Caco-2 (cell line): Measurements from ENCODE around the gene MAPK8IP3. TPM values are rescaled to one million over a fixed set of nuclear protein-coding genes. Genes with fewer than 3 reads are reported as not detected.
A peak's percentile ranks its signal among the peaks of the same experiment; 100 is the strongest.

Source experiments
- BruUV-seq: library from RNA; stranded (reverse); fragments of 400-500 nt; replicated peaks from 2 replicates; lab custom pipeline; 2021; lab: Mats Ljungman, UMichigan
- CTCF ChIA-PET: fragments of 300-600 bp; sonication (Branson Sonifier 250); formaldehyde crosslinking; loops from one replicate; lab custom pipeline; 2022; ENCODE audit warnings: antibody characterized with exemption; lab: Charles Lee
- POLR2A ChIA-PET: fragments of 300-600 bp; sonication (Branson Sonifier 250); formaldehyde crosslinking; loops from one replicate; lab custom pipeline; 2022; ENCODE audit warnings: antibody characterized with exemption; lab: Charles Lee
- DNase-seq, 2 experiments: peaks; one replicate each; pipeline versions ENCODE4 v3.0.0 to v3.0.0-alpha.2; 2020 to 2022
- H3K27me3 ChIP-seq: replicated peaks from 2 replicates; pipeline ENCODE4 v1.6.0; 2011; ENCODE audit warnings: low read length; ENCODE audit not compliant: control insufficient read depth, insufficient read depth
- H3K36me3 ChIP-seq: 2 replicates; pipeline ENCODE4 v1.5.1; 2011; ENCODE audit warnings: low read length; ENCODE audit not compliant: control insufficient read depth, insufficient read depth
- H3K4me1 ChIP-seq: fragments of 250-450 bp; sonication (Bioruptor Pico); 2 replicates; pipeline ENCODE4 v1.5.1; 2020; ENCODE audit warnings: mild to moderate bottlenecking
- H3K4me3 ChIP-seq: 2 replicates; pipeline ENCODE4 v1.5.1; 2011; ENCODE audit warnings: low read depth, mild to moderate bottlenecking, control low read depth, low read length
- H3K9me3 ChIP-seq: fragments of 250-450 bp; sonication (Bioruptor Pico); 2 replicates; pipeline ENCODE4 v1.5.1; 2020; ENCODE audit warnings: mild to moderate bottlenecking, moderate library complexity
- H3K27ac Mint-ChIP-seq: one replicate; pipeline ENCODE4 v1.8.0; 2022; ENCODE audit warnings: mixed read lengths; ENCODE audit not compliant: unreplicated experiment
- H3K27me3 Mint-ChIP-seq: one replicate; pipeline ENCODE4 v1.8.0; 2022; ENCODE audit warnings: mixed read lengths; ENCODE audit not compliant: insufficient read depth, unreplicated experiment
- H3K36me3 Mint-ChIP-seq: one replicate; pipeline ENCODE4 v1.8.0; 2022; ENCODE audit warnings: mild to moderate bottlenecking, mixed read lengths; ENCODE audit not compliant: insufficient read depth, unreplicated experiment
- H3K4me1 Mint-ChIP-seq: one replicate; pipeline ENCODE4 v1.8.0; 2022; ENCODE audit warnings: low read depth, mixed read lengths; ENCODE audit not compliant: unreplicated experiment
- H3K4me3 Mint-ChIP-seq: one replicate; pipeline ENCODE4 v1.8.0; 2022; ENCODE audit warnings: mild to moderate bottlenecking, moderate library complexity, mixed read lengths; ENCODE audit not compliant: unreplicated experiment
- H3K9me3 Mint-ChIP-seq: one replicate; pipeline ENCODE4 v1.8.0; 2022; ENCODE audit warnings: mixed read lengths; ENCODE audit not compliant: unreplicated experiment
- intact Hi-C: fragments of 100-400 bp; cut with micrococcal nuclease; formaldehyde crosslinking; loops from one replicate; pipeline ENCODE4 v1.10.0; 2022; ENCODE audit not compliant: unreplicated experiment
- total RNA-seq: library from RNA; stranded (reverse); gene quantifications from 2 replicates; pipeline ENCODE4 v1.2.3, GENCODE V29; 2022
- TF ChIP-seq, protein P1 (sequence below), 2 experiments: fragments of 200-600 bp in 1 of 2; IDR thresholded peaks; 1 replicate in 1 of 2; 2 replicates in 1 of 2; pipeline versions ENCODE4 v1.5.1 to v1.8.0; 2011 to 2022; ENCODE audit warnings: antibody characterized with exemption in 1 of 2, control low read depth in 1 of 2, inconsistent platforms in 1 of 2, low read depth in 1 of 2, low read length in 1 of 2, mild to moderate bottlenecking in 1 of 2, moderate library complexity in 1 of 2; ENCODE audit not compliant: insufficient read depth in 1 of 2, severe bottlenecking in 1 of 2, unreplicated experiment in 1 of 2

The MAPK8IP3 gene
- total RNA-seq, 1 experiment from 2014 or later = 60.5 TPM

- Mint-ChIP-seq H3K27ac (peak overlapping the region; percentile 97), H3K4me1 (peaks cover 26% of the 10 kb centered on the region), H3K27me3 (no peaks in the 10 kb centered on the region), H3K4me3 (no peak overlapping the region), H3K9me3 (no peaks in the 10 kb centered on the region), H3K36me3 (peaks cover 93% of the 10 kb centered on the region)
- Histone ChIP-seq H3K27me3 (no peaks in the 10 kb centered on the region), H3K36me3 (peaks cover 2% of the 10 kb centered on the region), H3K4me3 (no peak overlapping the region), H3K9me3 (no peaks in the 10 kb centered on the region), H3K4me1 (peaks cover 29% of the 10 kb centered on the region)
- BruUV-seq = no TSS peak
- intact Hi-C loops = loop anchor here (2.0 kb wide), 1 partner anchor 17 kb away; no protein-coding TSS in a partner anchor
- CTCF ChIA-PET = no interaction called here
- TF ChIP-seq, protein P1, sequence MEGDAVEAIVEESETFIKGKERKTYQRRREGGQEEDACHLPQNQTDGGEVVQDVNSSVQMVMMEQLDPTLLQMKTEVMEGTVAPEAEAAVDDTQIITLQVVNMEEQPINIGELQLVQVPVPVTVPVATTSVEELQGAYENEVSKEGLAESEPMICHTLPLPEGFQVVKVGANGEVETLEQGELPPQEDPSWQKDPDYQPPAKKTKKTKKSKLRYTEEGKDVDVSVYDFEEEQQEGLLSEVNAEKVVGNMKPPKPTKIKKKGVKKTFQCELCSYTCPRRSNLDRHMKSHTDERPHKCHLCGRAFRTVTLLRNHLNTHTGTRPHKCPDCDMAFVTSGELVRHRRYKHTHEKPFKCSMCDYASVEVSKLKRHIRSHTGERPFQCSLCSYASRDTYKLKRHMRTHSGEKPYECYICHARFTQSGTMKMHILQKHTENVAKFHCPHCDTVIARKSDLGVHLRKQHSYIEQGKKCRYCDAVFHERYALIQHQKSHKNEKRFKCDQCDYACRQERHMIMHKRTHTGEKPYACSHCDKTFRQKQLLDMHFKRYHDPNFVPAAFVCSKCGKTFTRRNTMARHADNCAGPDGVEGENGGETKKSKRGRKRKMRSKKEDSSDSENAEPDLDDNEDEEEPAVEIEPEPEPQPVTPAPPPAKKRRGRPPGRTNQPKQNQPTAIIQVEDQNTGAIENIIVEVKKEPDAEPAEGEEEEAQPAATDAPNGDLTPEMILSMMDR (IDR thresholded peaks at IDR 0.05; ENCODE audit: insufficient read depth in 1 of 2, low read depth in 1 of 2, low read length in 1 of 2, severe bottlenecking in 1 of 2, unreplicated experiment in 1 of 2) = no peak
- DNase-seq = no peak
- POLR2A ChIA-PET = no interaction called here
Observed at GRCh38 chr16:1687427-1688316, 18.3 kb upstream of the MAPK8IP3 start.

GRCh38 chr16:1688807-1689560, 17.0 kb upstream of the MAPK8IP3 start:
- TF ChIP-seq, protein P1 (IDR thresholded peaks at IDR 0.05; ENCODE audit: insufficient read depth in 1 of 2, low read depth in 1 of 2, low read length in 1 of 2, severe bottlenecking in 1 of 2, unreplicated experiment in 1 of 2) = no peak
- Mint-ChIP-seq H3K4me3 (peak overlapping the region; percentile 72), H3K36me3 (peaks cover 95% of the 10 kb centered on the region), H3K27ac (peak overlapping the region; percentile 97), H3K4me1 (peaks cover 26% of the 10 kb centered on the region), H3K9me3 (no peaks in the 10 kb centered on the region), H3K27me3 (no peaks in the 10 kb centered on the region)
- Histone ChIP-seq H3K27me3 (no peaks in the 10 kb centered on the region), H3K9me3 (no peaks in the 10 kb centered on the region), H3K4me3 (no peak overlapping the region), H3K36me3 (peaks cover 3% of the 10 kb centered on the region), H3K4me1 (peaks cover 29% of the 10 kb centered on the region)
- intact Hi-C loops = loop anchor here (1.0 to 2.0 kb wide), 2 partner anchors 11 to 16 kb away; partner anchors contain the start of gene JPT2
- CTCF ChIA-PET = interaction anchor here (1.0 to 1.3 kb wide), 3 partner anchors 11 to 34 kb away, joined by 3 to 12 read pairs (median 5); partner anchors contain the start of genes JPT2 and MAPK8IP3
- POLR2A ChIA-PET = interaction anchor here (0.7 to 1.0 kb wide), 3 partner anchors 11 to 18 kb away, joined by 3 to 6 read pairs (median 4); partner anchors contain the start of gene JPT2
- DNase-seq = peak; percentile 85 to 89
- TSS peak; percentile 99 for BruUV-seq

GRCh38 chr16:1689853-1690252, 16.1 kb upstream of the MAPK8IP3 start:
- Histone ChIP-seq H3K9me3 (no peaks in the 10 kb centered on the region), H3K4me1 (peaks cover 29% of the 10 kb centered on the region), H3K36me3 (peaks cover 3% of the 10 kb centered on the region), H3K4me3 (no peak overlapping the region), H3K27me3 (no peaks in the 10 kb centered on the region)
- H3K4me1 Mint-ChIP-seq = peaks cover 26% of the 10 kb centered on the region
- DNase-seq = peak; percentile 62 to 78
- no TSS peak for BruUV-seq
- H3K9me3 Mint-ChIP-seq = no peaks in the 10 kb centered on the region
- H3K27me3 Mint-ChIP-seq = no peaks in the 10 kb centered on the region
- ChIA-PET POLR2A (interaction anchor here (1.0 kb wide), 1 partner anchor 16 kb away, joined by 6 read pairs; no protein-coding TSS in a partner anchor), CTCF (interaction anchor here (1.0 to 1.3 kb wide), 3 partner anchors 12 to 33 kb away, joined by 3 to 12 read pairs (median 5); partner anchors contain the start of genes JPT2 and MAPK8IP3)
- TF ChIP-seq, protein P1 (IDR thresholded peaks at IDR 0.05; ENCODE audit: insufficient read depth in 1 of 2, low read depth in 1 of 2, low read length in 1 of 2, severe bottlenecking in 1 of 2, unreplicated experiment in 1 of 2) = no peak
- peak overlapping the region; percentile 97 for H3K27ac Mint-ChIP-seq
- intact Hi-C loops = loop anchor here (1.0 to 2.0 kb wide), 2 partner anchors 12 to 15 kb away; partner anchors contain the start of gene JPT2
- peak overlapping the region; percentile 72 for H3K4me3 Mint-ChIP-seq
- peaks cover 96% of the 10 kb centered on the region for H3K36me3 Mint-ChIP-seq
